MM.1S (cell line): ENCODE results near the gene PCLO.

Source experiments
- CTCF ChIP-seq: fragments of 300-600 bp; sonication (generic); IDR thresholded peaks from 2 replicates; pipeline ENCODE4 v1.5.1; 2016; ENCODE audit warnings: antibody characterized with exemption, low read length, mixed read lengths
- EZH2 ChIP-seq: fragments of 300-600 bp; sonication (generic); optimal IDR thresholded peaks from 2 replicates; pipeline ENCODE3; 2017; ENCODE audit warnings: low read depth, mild to moderate bottlenecking, antibody characterized with exemption, low read length, mixed read lengths

GRCh38 chr7:83190659-83191389 lies 28.1 kb upstream of the PCLO start:
- TF ChIP-seq EZH2 (no peak), CTCF (no peak)
